ENCODE results near the gene SCYGR3.

DNA sequence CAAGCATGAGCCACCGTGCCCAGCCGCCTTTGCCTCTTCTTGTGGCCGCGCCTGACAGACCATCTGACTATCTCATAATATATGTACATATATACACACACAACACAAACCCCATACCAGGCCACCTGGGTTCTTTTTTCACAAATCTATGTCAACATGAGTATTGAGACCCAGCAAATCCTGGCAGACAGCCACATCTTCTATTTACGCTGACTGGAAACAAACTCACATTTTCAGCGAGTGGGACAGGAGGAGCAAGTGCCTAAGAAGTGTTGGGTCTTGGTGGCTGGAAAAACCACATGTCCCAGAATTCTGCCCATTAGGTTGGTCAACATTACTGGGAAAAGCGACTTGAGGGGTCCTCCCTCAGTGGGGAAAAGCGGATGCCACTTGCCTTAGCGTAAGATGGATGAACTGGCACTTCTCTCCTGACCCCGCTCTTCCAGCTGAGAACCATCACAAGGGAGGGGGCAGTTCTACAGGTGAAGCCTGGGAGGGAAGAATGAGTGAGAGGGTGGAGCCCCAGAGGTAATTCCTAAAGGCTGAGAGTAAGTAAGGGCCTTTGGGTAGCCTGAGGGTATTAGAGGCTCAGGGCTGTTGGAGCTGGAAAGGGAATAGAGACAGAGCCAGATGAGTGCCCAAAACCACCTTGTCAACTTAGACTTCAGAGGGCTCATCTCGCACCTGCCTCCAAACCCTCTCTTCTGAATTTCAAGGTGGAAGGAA is 1.9 kb downstream of the SCYGR3 start:
- no peak for TF ChIP-seq EP300 (IDR thresholded peaks at IDR 0.05; ENCODE audit: borderline replicate concordance in 1 of 2, low read depth in 2 of 2, low read length in 2 of 2)
- TF ChIP-seq SIN3A (conservative IDR thresholded peaks at IDR 0.05 in 1 of 2, IDR thresholded peaks at IDR 0.05 in 1 of 2; ENCODE audit: low read depth in 1 of 2, low read length in 2 of 2): no peak
